Gastroesophageal sphincter (tissue), 3 donors: Measurements from ENCODE around the gene WRNIP1.

Experiments used
- EP300 ChIP-seq: sonication (generic); formaldehyde crosslinking; IDR thresholded peaks from one replicate; pipeline ENCODE4 v1.6.1; 2017; ENCODE audit warnings: antibody characterized with exemption, mild to moderate bottlenecking
- POLR2A ChIP-seq, 2 donors: fragments of 450-650 bp; IDR thresholded peaks; one replicate each; pipeline ENCODE4 v1.6.1; 2017; ENCODE audit warnings: antibody characterized with exemption in 2 of 2, mild to moderate bottlenecking in 2 of 2, moderate library complexity in 1 of 2
- TF ChIP-seq, protein P1 (sequence below), 4 experiments: fragments of 200-600 bp in 2 of 4; fragments of 450-650 bp in 2 of 4; sonication (generic) in 1 of 4; IDR thresholded peaks; one replicate each; pipeline ENCODE4 v1.5.1; 2017 to 2019; ENCODE audit warnings: antibody characterized with exemption in 4 of 4, mild to moderate bottlenecking in 2 of 4, moderate library complexity in 2 of 4

DNA sequence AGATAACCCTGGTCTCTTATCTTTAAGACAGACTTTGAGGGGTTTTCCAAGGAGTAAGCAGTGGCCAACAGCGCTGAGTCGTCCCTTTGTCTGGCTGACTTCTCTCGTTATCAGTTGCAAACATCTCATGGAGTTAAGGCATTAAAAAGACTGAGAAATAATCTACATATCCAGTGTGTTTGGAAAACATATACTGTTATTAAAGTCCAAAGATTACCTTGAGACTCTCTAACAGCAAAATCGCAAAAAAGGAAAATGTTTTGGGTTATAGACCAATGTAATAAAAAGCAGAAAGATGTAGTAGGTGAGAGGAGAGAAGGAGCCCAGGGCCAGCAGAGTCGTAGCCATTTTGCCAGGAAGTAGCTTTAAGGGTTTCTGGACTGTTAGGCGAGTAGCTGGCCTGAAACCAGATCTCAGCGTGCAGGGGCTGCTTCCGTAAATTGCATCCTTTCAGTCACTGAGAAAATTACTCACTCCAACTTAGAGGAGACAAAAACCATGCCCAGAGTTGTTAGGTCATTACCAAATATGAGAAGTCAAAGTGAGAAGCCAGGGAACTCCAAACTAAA lies 39.1 kb upstream of the WRNIP1 start:
- TF ChIP-seq, protein P1, sequence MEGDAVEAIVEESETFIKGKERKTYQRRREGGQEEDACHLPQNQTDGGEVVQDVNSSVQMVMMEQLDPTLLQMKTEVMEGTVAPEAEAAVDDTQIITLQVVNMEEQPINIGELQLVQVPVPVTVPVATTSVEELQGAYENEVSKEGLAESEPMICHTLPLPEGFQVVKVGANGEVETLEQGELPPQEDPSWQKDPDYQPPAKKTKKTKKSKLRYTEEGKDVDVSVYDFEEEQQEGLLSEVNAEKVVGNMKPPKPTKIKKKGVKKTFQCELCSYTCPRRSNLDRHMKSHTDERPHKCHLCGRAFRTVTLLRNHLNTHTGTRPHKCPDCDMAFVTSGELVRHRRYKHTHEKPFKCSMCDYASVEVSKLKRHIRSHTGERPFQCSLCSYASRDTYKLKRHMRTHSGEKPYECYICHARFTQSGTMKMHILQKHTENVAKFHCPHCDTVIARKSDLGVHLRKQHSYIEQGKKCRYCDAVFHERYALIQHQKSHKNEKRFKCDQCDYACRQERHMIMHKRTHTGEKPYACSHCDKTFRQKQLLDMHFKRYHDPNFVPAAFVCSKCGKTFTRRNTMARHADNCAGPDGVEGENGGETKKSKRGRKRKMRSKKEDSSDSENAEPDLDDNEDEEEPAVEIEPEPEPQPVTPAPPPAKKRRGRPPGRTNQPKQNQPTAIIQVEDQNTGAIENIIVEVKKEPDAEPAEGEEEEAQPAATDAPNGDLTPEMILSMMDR (IDR thresholded peaks at IDR 0.05): no peak
- TF ChIP-seq POLR2A (IDR thresholded peaks at IDR 0.05) (no peak), EP300 (no peak)
